Spleen (tissue), 7 donors: ENCODE results near the gene ATP8A2.
"Not testable (repeated sequence)": the region's sequence is repeated elsewhere in the genome, so short reads cannot be mapped to it uniquely, and the experiment has no call there.

Experiments used
- CTCF ChIP-seq, 11 experiments: fragments of 200-600 bp in 7 of 11; fragments of 450-650 bp in 4 of 11; sonication (generic) in 4 of 11; IDR thresholded peaks in 8 of 11; conservative IDR thresholded peaks in 3 of 11; 1 replicate in 7 of 11; 2 replicates in 4 of 11; pipeline versions ENCODE4 v1.4.0 to v1.8.0; 2016 to 2021; ENCODE audit warnings: antibody characterized with exemption in 11 of 11, inconsistent platforms in 4 of 11, mild to moderate bottlenecking in 1 of 11
- POLR2A ChIP-seq, 3 donors: fragments of 450-650 bp; IDR thresholded peaks; one replicate each; pipeline ENCODE4 v1.5.1; 2017; ENCODE audit warnings: antibody characterized with exemption in 3 of 3, mild to moderate bottlenecking in 1 of 3
- donor health status: DM: no; HTN: no; CAD: no; lungs with moderate emphysema.
- donor health status: DM: no; HTN: no; CAD: no.
- donor health status: DM: no; HTN: no; CAD: no.

- TF ChIP-seq CTCF (IDR thresholded peaks at IDR 0.05 in 8 of 11, conservative IDR thresholded peaks at IDR 0.05 in 3 of 11); POLR2A (IDR thresholded peaks at IDR 0.05): not testable (repeated sequence)
Observed at GRCh38 chr13:25360443-25360842, 11.3 kb upstream of the ATP8A2 start.
